22Rv1 (cell line): ENCODE data around the gene MATCAP1.

Experiments
- H3K27ac ChIP-seq: fragments of 450-650 bp; 2 replicates; pipeline ENCODE4 v1.5.1; 2017
- ZFX ChIP-seq: fragments of 450-650 bp; IDR thresholded peaks from 2 replicates; pipeline ENCODE4 v1.6.1; 2017; ENCODE audit warnings: antibody characterized with exemption, borderline replicate concordance
- TF ChIP-seq, protein P1 (sequence below): fragments of 450-650 bp; IDR thresholded peaks from 2 replicates; pipeline ENCODE4 v1.5.1; 2017; ENCODE audit warnings: mild to moderate bottlenecking

MATCAP1 gene

GRCh38 chr16:67163999-67164558 lies 19.7 kb downstream of the MATCAP1 start:
- no peak for TF ChIP-seq ZFX
- TF ChIP-seq, protein P1, sequence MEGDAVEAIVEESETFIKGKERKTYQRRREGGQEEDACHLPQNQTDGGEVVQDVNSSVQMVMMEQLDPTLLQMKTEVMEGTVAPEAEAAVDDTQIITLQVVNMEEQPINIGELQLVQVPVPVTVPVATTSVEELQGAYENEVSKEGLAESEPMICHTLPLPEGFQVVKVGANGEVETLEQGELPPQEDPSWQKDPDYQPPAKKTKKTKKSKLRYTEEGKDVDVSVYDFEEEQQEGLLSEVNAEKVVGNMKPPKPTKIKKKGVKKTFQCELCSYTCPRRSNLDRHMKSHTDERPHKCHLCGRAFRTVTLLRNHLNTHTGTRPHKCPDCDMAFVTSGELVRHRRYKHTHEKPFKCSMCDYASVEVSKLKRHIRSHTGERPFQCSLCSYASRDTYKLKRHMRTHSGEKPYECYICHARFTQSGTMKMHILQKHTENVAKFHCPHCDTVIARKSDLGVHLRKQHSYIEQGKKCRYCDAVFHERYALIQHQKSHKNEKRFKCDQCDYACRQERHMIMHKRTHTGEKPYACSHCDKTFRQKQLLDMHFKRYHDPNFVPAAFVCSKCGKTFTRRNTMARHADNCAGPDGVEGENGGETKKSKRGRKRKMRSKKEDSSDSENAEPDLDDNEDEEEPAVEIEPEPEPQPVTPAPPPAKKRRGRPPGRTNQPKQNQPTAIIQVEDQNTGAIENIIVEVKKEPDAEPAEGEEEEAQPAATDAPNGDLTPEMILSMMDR, result no peak
- H3K27ac ChIP-seq, result no peak overlapping the region

- H3K27ac ChIP-seq, result no peak overlapping the region
- no peak for TF ChIP-seq ZFX
- TF ChIP-seq, protein P1, result no peak
Observed at GRCh38 chr16:67163164-67163998, 20.4 kb downstream of the MATCAP1 start.

GRCh38 chr16:67162506-67163163 lies 21.1 kb downstream of the MATCAP1 start:
- TF ChIP-seq ZFX, result no peak
- TF ChIP-seq, protein P1, result no peak

GRCh38 chr16:67161595-67162058 lies 22.1 kb downstream of the MATCAP1 start:
- peak overlapping the region; percentile 91 for H3K27ac ChIP-seq
- TF ChIP-seq, protein P1, result no peak
- TF ChIP-seq ZFX, result no peak

More at GRCh38 chr16:67162506-67163163, 21.1 kb downstream of the MATCAP1 start:
- H3K27ac ChIP-seq, result no peak overlapping the region

DNA sequence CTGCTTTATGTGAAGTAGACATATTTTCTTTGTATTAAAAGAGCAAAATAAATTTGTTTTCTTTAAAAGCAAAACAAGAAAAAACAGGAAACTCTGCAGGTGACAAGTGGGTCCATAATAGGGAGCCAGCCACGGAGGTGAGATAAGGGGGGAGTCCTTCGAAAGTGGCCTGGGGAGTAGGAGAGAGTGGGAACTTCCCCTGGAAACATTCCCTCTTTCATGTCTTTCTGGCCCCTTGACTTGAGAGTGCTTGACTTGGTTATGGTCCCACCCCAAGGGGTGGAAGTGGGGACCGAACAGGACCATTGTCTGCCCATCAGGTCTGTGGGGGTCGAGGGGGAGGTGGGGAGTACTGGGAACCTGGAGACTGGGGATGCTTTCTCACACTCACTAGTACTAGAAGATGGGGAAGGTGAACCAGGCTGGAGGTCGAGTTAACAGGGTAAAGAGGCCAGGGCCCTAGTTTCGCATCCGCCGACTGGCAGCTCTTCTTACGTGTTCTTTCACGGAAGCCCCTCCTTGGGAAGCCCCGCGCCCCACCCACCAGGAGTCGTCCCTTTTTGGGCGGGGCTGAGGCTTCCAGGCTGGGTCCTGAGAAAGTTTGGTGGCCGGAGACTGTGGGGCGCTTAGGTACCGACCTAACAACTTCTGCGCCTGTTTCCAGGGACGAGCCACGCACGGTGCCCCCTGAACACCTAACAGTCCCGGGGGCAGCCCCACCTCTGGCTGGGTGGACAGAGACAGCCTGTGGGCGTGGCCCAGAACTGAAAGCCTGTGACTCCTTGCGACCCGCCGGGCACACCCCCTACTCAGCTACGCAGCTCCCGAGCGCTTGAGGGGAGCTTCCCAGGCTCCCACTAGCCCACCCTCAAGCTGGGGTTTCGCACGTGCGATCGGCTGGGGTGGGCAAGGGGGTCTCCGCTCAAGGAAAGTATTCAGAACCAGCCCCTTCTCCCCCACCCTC lies 24.8 kb downstream of the MATCAP1 start:
- no peak for TF ChIP-seq ZFX
- TF ChIP-seq, protein P1, result no peak
- H3K27ac ChIP-seq, result peak overlapping the region; percentile 91

DNA sequence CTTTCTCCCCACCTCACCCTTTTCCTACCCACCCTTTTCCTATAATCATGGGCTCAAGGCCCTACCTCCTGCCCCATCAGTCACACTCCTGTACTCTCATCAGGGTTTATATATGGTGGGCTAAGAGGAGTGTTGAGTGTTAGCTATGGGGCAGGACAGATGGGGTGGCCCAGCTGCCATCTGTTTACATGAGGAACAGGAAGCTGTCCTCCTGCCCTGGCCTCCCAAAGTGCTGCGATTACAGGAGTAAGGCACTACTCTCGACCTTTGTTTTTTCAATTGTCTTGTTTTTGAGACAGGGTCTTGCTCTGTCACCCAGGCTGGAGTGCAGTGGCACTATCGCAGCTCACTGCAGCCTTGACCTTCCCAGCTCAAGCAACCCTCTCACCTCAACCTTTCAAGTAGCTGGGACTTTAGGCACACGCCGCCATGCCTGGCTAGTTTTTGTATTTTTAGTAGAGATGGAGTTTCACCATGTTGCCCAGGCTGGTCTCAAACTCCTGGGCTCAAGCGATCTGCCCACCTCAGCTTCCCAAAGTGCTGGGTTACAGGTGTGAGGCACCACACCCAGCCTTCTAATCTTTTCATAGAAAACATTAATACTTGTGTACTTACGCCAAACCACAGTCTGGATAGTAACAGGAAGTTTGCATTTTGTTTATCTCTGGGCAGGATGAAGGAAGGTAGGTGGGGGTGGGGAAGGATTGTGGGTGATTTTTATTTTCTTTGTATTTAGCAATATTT lies 25.7 kb downstream of the MATCAP1 start:
- TF ChIP-seq, protein P1, result no peak
- no peak for TF ChIP-seq ZFX
- H3K27ac ChIP-seq, result peak overlapping the region; percentile 29
